Stimulated activated CD4-positive, alpha-beta T cell treated with anti-CD3 and anti-CD28 coated beads, Interleukin-15, amount 100 ng/mL, for 1 hour (primary cell): ENCODE data around the gene POGZ.
"Not testable (repeated sequence)": the region's sequence is repeated elsewhere in the genome, so short reads cannot be mapped to it uniquely, and the experiment has no call there.

Experiments used
- DNase-seq, 2 donors: peaks; one replicate each; pipeline ENCODE4 v3.0.0-alpha.2; 2020; ENCODE audit warnings: low read depth in 1 of 2, low spot score in 1 of 2

POGZ gene

GRCh38 chr1:151478140-151478812 lies 19.0 kb upstream of the POGZ start:
- no peak for DNase-seq

DNA sequence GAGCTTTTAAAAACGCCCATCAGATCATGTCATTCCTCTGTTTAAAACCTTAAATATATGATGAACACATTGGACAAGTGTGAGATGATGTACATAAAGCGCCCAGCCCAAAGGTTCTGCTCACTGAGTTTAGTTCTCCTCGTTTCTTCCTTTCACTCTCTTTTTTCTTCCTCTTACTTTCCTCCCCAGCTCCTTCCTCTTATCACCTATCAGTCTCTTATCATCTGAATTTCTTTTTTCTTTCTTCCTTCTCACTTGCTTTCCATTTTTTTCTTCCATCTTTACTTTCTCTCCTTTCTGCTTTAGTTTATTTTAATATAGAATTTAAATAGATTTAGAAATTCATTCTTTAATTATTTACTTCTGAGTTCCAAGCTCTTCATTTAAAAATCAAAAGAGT lies 17.8 kb upstream of the POGZ start:
- no peak for DNase-seq

DNA sequence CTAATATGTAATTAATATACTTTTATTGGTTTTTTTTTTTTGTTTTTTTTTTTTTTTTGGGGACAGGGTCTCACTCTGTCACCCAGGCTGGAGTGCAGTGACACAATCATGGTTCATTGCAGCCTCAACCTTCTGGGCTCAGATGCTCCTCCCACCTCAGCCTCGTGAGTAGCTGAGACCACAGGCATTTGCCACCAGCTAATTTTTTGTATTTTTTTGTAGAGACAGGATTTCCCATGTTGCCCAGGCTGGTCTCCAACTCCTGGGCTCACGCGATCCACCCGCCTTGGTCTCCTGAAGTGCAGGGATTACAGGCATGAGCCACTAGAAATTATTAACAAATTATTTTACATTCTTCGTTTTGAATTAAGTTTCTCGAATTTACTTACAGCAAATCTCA lies 16.8 kb upstream of the POGZ start:
- no peak for DNase-seq

GRCh38 chr1:151475175-151475574 lies 15.9 kb upstream of the POGZ start:
- DNase-seq, result no peak

- no peak for DNase-seq
These were observed 15.5 kb upstream of the POGZ start for GRCh38 chr1:151474745-151475144.

- peak in 1 of 2 donors; percentile 12 for DNase-seq
These were observed 13.8 kb upstream of the POGZ start for GRCh38 chr1:151472856-151473731.

DNA sequence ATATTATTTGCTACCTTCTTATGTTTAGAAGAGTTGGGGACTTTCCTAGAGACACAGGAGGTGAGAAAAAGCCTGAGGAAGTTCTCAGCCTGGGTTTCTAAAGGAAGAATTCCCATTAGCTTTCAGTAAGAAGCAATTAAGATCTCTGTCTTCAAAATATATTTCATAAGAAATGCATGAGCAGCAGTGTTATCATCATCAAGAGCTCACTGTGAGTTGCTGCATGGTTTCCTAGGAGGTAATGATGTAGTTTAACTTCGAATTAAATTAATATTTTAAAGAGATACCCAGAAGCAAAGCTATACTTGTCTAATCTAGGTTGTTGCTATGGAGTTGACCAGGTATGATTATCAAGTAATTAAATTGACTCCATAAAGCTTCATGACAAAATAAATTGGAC lies 5.7 kb upstream of the POGZ start:
- DNase-seq, result no peak

GRCh38 chr1:151461694-151462093 lies 2.4 kb upstream of the POGZ start:
- no peak for DNase-seq

GRCh38 chr1:151458802-151459330 lies 428 bp downstream of the POGZ start:
- peak; percentile 22 to 32 for DNase-seq

DNA sequence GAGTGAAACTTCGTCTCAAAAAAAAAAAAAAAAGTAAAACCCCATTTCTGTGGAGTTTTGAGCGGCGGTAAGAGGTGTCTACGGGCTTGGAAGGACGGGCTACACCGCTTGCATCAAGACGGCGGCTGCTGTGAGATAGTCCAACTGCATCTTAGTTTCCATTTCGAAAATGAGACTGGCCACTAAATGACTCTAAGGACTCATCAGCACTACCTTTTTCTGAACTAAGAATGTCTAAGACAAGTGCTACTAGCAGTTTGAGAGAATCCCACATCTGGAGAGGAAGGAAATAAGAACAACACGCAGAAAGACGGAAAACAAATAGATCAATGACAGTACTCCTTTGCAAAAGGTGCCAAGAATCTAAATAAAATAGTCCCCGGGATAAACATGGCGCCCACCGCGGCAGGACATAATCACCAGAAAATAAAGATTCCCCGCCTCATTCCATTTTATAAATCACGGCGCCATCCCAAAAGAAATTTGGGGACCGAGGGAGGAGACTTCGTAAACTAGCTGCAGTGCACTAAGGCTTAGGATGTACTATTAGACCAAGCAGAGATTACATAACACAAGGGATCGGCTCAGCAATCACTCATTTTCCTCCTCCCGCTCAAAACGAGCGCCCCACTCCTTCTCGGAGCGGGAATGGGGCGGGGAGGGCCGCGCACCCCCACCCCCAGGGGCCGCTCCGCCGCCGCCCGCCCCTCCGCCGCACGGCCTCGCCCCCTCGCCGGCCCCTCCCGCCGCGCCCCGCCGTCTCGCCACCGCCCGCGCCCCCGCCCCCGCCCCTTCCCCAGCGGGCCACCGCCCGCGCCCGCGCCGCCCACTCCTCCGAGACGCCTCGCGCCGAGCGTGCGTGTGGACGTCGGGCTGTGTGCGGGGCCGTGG lies 1.1 kb downstream of the POGZ start:
- DNase-seq, result peak; percentile 37 to 53

DNA sequence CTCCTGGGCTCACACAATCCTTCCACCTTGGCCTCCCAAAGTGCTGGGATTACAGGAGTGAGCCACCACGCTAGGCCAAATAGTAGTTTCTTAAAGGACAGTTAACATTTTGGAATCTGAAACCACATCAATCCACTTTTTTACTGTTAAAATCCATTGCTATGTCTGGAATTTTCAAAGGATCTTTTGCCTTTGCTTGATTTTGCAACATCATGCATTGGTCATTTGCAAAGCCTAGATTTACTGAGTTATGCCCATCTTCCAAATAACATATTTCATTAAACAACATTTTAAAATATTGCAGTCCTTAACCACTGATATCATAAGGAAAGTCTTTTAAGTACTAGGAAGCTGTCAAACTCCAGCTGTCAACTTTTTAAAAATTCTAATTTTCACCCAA lies 3.3 kb downstream of the POGZ start:
- no peak for DNase-seq

GRCh38 chr1:151455231-151455630 lies 4.1 kb downstream of the POGZ start:
- no peak for DNase-seq

DNA sequence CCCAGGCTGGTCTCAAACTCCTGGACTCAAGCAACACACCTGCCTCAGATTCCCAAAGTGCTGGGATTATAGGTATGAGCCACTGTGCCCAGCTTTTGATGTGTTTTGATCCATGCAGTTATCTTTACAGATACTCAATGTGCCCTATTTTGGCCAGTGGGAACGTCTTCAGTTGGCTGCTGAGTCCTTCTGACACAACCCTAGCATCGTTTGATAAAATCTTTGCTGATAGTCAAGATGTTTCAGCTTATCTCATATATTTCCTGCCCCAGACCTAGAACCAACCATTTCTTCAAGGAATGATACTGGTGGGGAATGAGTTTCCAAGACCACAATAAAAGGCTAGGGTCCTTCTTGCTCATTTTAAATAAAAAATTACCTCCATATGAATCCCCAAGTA lies 11.6 kb downstream of the POGZ start:
- no peak for DNase-seq

- no peak for DNase-seq
These were observed 14.5 kb downstream of the POGZ start for GRCh38 chr1:151444783-151445177.

GRCh38 chr1:151443846-151444782 lies 15.2 kb downstream of the POGZ start:
- peak; percentile 16 to 43 for DNase-seq

DNA sequence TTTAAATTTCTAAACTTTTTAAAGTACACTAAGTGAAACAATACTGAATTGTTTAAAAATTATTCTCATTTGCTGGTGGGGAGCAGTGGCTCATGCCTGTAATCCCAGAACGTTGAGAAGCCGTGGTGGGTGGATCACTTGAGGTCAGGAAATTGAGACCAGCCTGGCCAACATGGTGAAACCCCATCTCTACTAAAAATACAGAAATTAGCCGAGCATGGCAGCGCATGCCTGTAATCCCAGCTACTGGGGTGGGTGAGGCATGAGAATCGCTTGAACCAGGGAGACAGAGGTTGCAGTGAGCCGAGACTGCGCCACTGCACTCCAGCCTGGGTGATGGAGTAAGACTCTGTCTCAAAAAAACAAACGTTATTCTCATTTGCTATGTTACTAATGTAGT lies 21.9 kb downstream of the POGZ start:
- DNase-seq, result not testable (repeated sequence)

DNA sequence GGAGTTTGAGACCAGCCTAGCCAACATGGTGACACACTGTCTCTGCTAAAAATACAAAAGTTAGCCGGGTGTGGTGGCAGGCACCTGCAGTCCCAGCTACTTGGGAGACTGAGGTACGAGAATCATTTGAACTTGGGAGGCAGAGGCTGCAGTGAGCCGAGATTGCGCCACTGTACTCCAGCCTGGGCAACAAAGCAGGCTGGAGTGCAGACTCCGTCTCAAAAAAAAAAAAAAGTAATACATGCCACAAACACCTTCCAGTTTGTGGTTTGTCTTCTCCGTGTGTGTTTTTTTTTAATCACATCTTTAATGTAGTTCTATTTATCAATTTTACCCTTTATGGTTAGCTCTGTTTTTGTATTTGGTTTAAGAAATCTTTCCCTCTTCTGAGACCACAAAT lies 22.3 kb downstream of the POGZ start:
- no peak for DNase-seq

GRCh38 chr1:151435174-151435573 lies 24.1 kb downstream of the POGZ start:
- no peak for DNase-seq

GRCh38 chr1:151433827-151434226 lies 25.5 kb downstream of the POGZ start:
- not testable (repeated sequence) for DNase-seq

DNA sequence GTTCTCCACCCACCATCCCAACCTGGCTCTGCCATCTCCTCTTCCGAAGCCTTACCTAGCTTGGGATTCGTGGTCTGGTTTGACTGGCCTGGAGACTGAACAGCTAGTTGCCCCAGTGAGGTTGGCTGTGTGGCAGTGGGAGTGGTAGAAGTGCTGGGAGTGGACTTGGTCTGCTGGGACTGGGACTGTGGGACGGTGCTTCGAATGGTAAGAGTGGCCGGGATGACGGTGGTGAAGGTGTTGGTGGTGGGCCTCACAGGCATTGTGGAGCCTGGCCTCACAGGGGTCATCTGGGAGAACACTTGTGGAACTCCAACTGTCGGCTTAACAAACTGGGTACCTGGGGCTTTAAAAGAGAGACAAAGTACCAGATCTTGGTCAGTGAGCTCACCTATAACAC lies 31.2 kb downstream of the POGZ start:
- DNase-seq, result no peak
